HepG2 (cell line): Measurements from ENCODE around the gene CNTN2. TPM values are rescaled to one million over a fixed set of nuclear protein-coding genes. Genes with fewer than 3 reads are reported as not detected.

ENCODE experiments used
- DBP ChIP-seq: sonication (generic); formaldehyde crosslinking; IDR thresholded peaks from 2 replicates; pipeline ENCODE4 v1.4.0; 2020; ENCODE audit warnings: missing genetic modification reagents; ENCODE audit errors: not compliant biosample characterization
- ESRRA ChIP-seq: sonication (generic); formaldehyde crosslinking; IDR thresholded peaks from 2 replicates; pipeline ENCODE4 v1.5.1; 2020; ENCODE audit warnings: mild to moderate bottlenecking, low read depth, missing genetic modification reagents
- FOXJ3 ChIP-seq: sonication (generic); formaldehyde crosslinking; IDR thresholded peaks from 2 replicates; pipeline ENCODE4 v1.4.0; 2020; ENCODE audit warnings: missing genetic modification reagents, mild to moderate bottlenecking, borderline replicate concordance
- GPN1 ChIP-seq: sonication (generic); formaldehyde crosslinking; IDR thresholded peaks from 2 replicates; pipeline ENCODE4 v1.5.1; 2020; ENCODE audit warnings: missing genetic modification reagents, borderline replicate concordance
- ISX ChIP-seq: sonication (generic); formaldehyde crosslinking; conservative IDR thresholded peaks from 2 replicates; pipeline ENCODE4 v1.5.0; 2020; ENCODE audit warnings: missing genetic modification reagents
- NBN ChIP-seq: fragments of 450-650 bp; conservative IDR thresholded peaks from 2 replicates; pipeline ENCODE4 v1.6.1; 2017
- ONECUT2 ChIP-seq: sonication (generic); formaldehyde crosslinking; IDR thresholded peaks from 2 replicates; pipeline ENCODE4 v1.4.0; 2020; ENCODE audit warnings: missing genetic modification reagents
- PHF21A ChIP-seq: sonication (generic); formaldehyde crosslinking; IDR thresholded peaks from 2 replicates; pipeline ENCODE4 v1.5.0; 2020; ENCODE audit warnings: mild to moderate bottlenecking, missing genetic modification reagents
- RARG ChIP-seq: sonication (generic); formaldehyde crosslinking; IDR thresholded peaks from 2 replicates; pipeline ENCODE4 v1.4.0; 2020; ENCODE audit warnings: low read depth, mild to moderate bottlenecking, missing genetic modification reagents
- SMYD3 ChIP-seq: sonication (generic); formaldehyde crosslinking; IDR thresholded peaks from 2 replicates; pipeline ENCODE4 v1.8.1; 2023; ENCODE audit warnings: mild to moderate bottlenecking, missing genetic modification reagents
- TAF15 ChIP-seq: fragments of 200-400 bp; formaldehyde crosslinking; IDR thresholded peaks from one replicate; pipeline ENCODE4 v1.6.1; 2018; ENCODE audit warnings: mild to moderate bottlenecking, low read depth, low read length; ENCODE audit not compliant: poor library complexity, severe bottlenecking
- XBP1 ChIP-seq: sonication (generic); formaldehyde crosslinking; IDR thresholded peaks from 2 replicates; pipeline ENCODE4 v1.5.0; 2020; ENCODE audit warnings: missing genetic modification reagents
- ZNF124 ChIP-seq: sonication (generic); formaldehyde crosslinking; IDR thresholded peaks from 2 replicates; pipeline ENCODE4 v1.4.0; 2020; ENCODE audit warnings: missing genetic modification reagents
- ZNF30 ChIP-seq: sonication (generic); formaldehyde crosslinking; IDR thresholded peaks from 2 replicates; pipeline ENCODE4 v1.5.0; 2020; ENCODE audit warnings: mild to moderate bottlenecking, missing genetic modification reagents
- ZNF33A ChIP-seq: sonication (generic); formaldehyde crosslinking; IDR thresholded peaks from 2 replicates; pipeline ENCODE4 v1.5.1; 2020; ENCODE audit warnings: missing genetic modification reagents, mild to moderate bottlenecking, moderate library complexity, borderline replicate concordance
- ZNF773 ChIP-seq: sonication (generic); formaldehyde crosslinking; IDR thresholded peaks from 2 replicates; pipeline ENCODE4 v1.4.0; 2020; ENCODE audit warnings: missing genetic modification reagents, borderline replicate concordance
- ZNF792 ChIP-seq: IDR thresholded peaks from 2 replicates; pipeline ENCODE4 v1.6.1; 2016
- ZSCAN22 ChIP-seq: sonication (generic); formaldehyde crosslinking; IDR thresholded peaks from 2 replicates; pipeline ENCODE4 v1.4.0; 2020; ENCODE audit warnings: mild to moderate bottlenecking, missing genetic modification reagents
- ZSCAN30 ChIP-seq: sonication (generic); formaldehyde crosslinking; IDR thresholded peaks from 2 replicates; pipeline ENCODE4 v1.5.0; 2020; ENCODE audit warnings: mild to moderate bottlenecking, missing genetic modification reagents
- polyA plus RNA-seq, 8 experiments: library from polyadenylated mRNA; depleted of rRNA in 3 of 8; stranded (reverse) in 7 of 8; unstranded in 1 of 8; fragments of >200 nt; fragmentation: Illumina TruSeq in 4 of 8; extraction: Trizol in 4 of 8; gene quantifications; 2 replicates each; pipeline versions ENCODE4 v1.2.1 to v1.2.3, GENCODE V29; 2011 to 2016; ENCODE audit warnings: low read depth in 4 of 8, missing spikeins in 1 of 8, mixed read lengths in 1 of 8; ENCODE audit not compliant: insufficient read depth in 1 of 8
- total RNA-seq, 5 experiments: library from RNA; depleted of rRNA; stranded (reverse); fragments of >200 nt; fragmentation: Illumina TruSeq; extraction: Trizol; gene quantifications; 2 replicates each; pipeline ENCODE4 v1.2.3, GENCODE V29; 2016; ENCODE audit warnings: low read depth in 1 of 5
- TF ChIP-seq, protein P1 (sequence below): sonication (generic); formaldehyde crosslinking; conservative IDR thresholded peaks from 2 replicates; pipeline ENCODE4 v1.8.0; 2022; ENCODE audit warnings: mild to moderate bottlenecking, moderate library complexity, missing genetic modification reagents
- TF ChIP-seq, protein P2 (sequence below): sonication (generic); formaldehyde crosslinking; IDR thresholded peaks from 2 replicates; pipeline ENCODE4 v1.4.0; 2020; ENCODE audit warnings: missing genetic modification reagents, borderline replicate concordance

CNTN2 gene
- total and polyA plus RNA-seq, 2 of the 13 experiments (the other 11 are each of a cell fraction or from before 2014, with no cell fraction given) = not detected

DNA sequence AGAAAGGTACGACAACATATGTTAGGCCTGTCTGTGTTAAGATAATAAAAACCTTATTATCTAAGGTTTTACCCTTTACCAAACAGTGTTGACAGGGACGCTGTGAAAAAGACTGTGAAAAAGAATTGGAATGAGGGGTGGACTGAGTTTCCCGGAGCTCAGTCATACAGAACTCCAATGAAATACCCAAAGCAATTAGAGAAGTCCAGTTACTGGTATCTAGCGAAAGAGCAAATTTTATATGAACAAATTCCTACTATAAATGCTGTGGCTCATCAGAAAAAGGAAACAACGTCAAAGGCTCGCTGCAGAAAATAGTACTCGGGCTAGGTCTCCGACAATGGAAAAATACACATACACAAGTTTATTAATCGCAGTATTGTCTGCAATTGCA lies 79.5 kb downstream of the CNTN2 start (continued):
- TF ChIP-seq ZNF773 (CRISPR knock-in tag) (0 out of 2 replicates have a peak, but pooled peaks have one; percentile 37), ISX (CRISPR knock-in tag) (no peak), ZSCAN30 (CRISPR knock-in tag) (no peak), ZNF33A (CRISPR knock-in tag) (peak; percentile 73; the same call in 1 of the 2 replicates), PHF21A (CRISPR knock-in tag) (0 out of 2 replicates have a peak, but pooled peaks have one; percentile 9), TAF15 (no peak), RARG (0 out of 2 replicates have a peak, but pooled peaks have one; percentile 58), ESRRA (CRISPR knock-in tag) (no peak), ONECUT2 (CRISPR knock-in tag) (peak; percentile 6; the same call in 1 of the 2 replicates), ZNF792 (CRISPR knock-in tag) (no peak), SMYD3 (CRISPR knock-in tag) (0 out of 2 replicates have a peak, but pooled peaks have one; percentile 26), DBP (no peak), ZNF124 (peak; percentile 3; the same call in 1 of the 2 replicates), ZNF30 (CRISPR knock-in tag) (no peak), ZSCAN22 (CRISPR knock-in tag) (0 out of 2 replicates have a peak, but pooled peaks have one; percentile 44), XBP1 (CRISPR knock-in tag) (0 out of 2 replicates have a peak, but pooled peaks have one; percentile 47), GPN1 (CRISPR knock-in tag) (no peak), FOXJ3 (CRISPR knock-in tag) (0 out of 2 replicates have a peak, but pooled peaks have one; percentile 14), NBN (no peak)
- TF ChIP-seq, protein P1, sequence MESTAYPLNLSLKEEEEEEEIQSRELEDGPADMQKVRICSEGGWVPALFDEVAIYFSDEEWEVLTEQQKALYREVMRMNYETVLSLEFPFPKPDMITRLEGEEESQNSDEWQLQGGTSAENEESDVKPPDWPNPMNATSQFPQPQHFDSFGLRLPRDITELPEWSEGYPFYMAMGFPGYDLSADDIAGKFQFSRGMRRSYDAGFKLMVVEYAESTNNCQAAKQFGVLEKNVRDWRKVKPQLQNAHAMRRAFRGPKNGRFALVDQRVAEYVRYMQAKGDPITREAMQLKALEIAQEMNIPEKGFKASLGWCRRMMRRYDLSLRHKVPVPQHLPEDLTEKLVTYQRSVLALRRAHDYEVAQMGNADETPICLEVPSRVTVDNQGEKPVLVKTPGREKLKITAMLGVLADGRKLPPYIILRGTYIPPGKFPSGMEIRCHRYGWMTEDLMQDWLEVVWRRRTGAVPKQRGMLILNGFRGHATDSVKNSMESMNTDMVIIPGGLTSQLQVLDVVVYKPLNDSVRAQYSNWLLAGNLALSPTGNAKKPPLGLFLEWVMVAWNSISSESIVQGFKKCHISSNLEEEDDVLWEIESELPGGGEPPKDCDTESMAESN = 0 out of 2 replicates have a peak, but pooled peaks have one; percentile 36
- TF ChIP-seq, protein P2, sequence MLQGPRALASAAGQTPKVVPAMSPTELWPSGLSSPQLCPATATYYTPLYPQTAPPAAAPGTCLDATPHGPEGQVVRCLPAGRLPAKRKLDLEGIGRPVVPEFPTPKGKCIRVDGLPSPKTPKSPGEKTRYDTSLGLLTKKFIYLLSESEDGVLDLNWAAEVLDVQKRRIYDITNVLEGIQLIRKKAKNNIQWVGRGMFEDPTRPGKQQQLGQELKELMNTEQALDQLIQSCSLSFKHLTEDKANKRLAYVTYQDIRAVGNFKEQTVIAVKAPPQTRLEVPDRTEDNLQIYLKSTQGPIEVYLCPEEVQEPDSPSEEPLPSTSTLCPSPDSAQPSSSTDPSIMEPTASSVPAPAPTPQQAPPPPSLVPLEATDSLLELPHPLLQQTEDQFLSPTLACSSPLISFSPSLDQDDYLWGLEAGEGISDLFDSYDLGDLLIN (CRISPR knock-in tag) = no peak
